ENCODE results near the gene UNC13A.

The UNC13A gene

GRCh38 chr19:17687857-17688784, at the start of gene UNC13A:
Gene UNC13A, minus strand, starts transcription at chr19:17688354. Its CDS starts 155 bp downstream, at chr19:17688199.
- in situ Hi-C loops (cut with MboI; ENCODE audit: low sequenced_read_pairs), result no loop called here

GRCh38 chr19:17737690-17738153, 49.6 kb upstream of the UNC13A start:
- in situ Hi-C loops (cut with MboI; ENCODE audit: low sequenced_read_pairs), result no loop called here

GRCh38 chr19:17735410-17735809, 47.3 kb upstream of the UNC13A start:
- in situ Hi-C loops (cut with MboI; ENCODE audit: low sequenced_read_pairs), result no loop called here

- in situ Hi-C loops (cut with MboI; ENCODE audit: low sequenced_read_pairs), result no loop called here
Observed at GRCh38 chr19:17734146-17734545, 46.0 kb upstream of the UNC13A start.

GRCh38 chr19:17733127-17733526, 45.0 kb upstream of the UNC13A start:
- in situ Hi-C loops (cut with MboI; ENCODE audit: low sequenced_read_pairs), result no loop called here

GRCh38 chr19:17727843-17728242, 39.7 kb upstream of the UNC13A start:
- in situ Hi-C loops (cut with MboI; ENCODE audit: low sequenced_read_pairs), result no loop called here

- in situ Hi-C loops (cut with MboI; ENCODE audit: low sequenced_read_pairs), result no loop called here
Observed at GRCh38 chr19:17726964-17727773, 39.0 kb upstream of the UNC13A start.

- in situ Hi-C loops (cut with MboI; ENCODE audit: low sequenced_read_pairs), result no loop called here
Observed at GRCh38 chr19:17726136-17726741, 38.1 kb upstream of the UNC13A start.

- in situ Hi-C loops (cut with MboI; ENCODE audit: low sequenced_read_pairs), result no loop called here
Observed at GRCh38 chr19:17725422-17726078, 37.4 kb upstream of the UNC13A start.

GRCh38 chr19:17724655-17725054, 36.5 kb upstream of the UNC13A start:
- in situ Hi-C loops (cut with MboI; ENCODE audit: low sequenced_read_pairs), result no loop called here

GRCh38 chr19:17722655-17723240, 34.6 kb upstream of the UNC13A start:
- in situ Hi-C loops (cut with MboI; ENCODE audit: low sequenced_read_pairs), result no loop called here

- in situ Hi-C loops (cut with MboI; ENCODE audit: low sequenced_read_pairs), result no loop called here
Observed at GRCh38 chr19:17721821-17722220, 33.7 kb upstream of the UNC13A start.

- in situ Hi-C loops (cut with MboI; ENCODE audit: low sequenced_read_pairs), result no loop called here
Observed at GRCh38 chr19:17721111-17721628, 33.0 kb upstream of the UNC13A start.

- in situ Hi-C loops (cut with MboI; ENCODE audit: low sequenced_read_pairs), result no loop called here
Observed at GRCh38 chr19:17720440-17720839, 32.3 kb upstream of the UNC13A start.

- in situ Hi-C loops (cut with MboI; ENCODE audit: low sequenced_read_pairs), result no loop called here
Observed at GRCh38 chr19:17719730-17720400, 31.7 kb upstream of the UNC13A start.

GRCh38 chr19:17718947-17719711, 31.0 kb upstream of the UNC13A start, which contains the start of gene MAP1S:
Gene MAP1S, plus strand, starts transcription at chr19:17719480. Its CDS starts 23 bp downstream, at chr19:17719503.
- in situ Hi-C loops (cut with MboI; ENCODE audit: low sequenced_read_pairs), result no loop called here

GRCh38 chr19:17718550-17718946, 30.4 kb upstream of the UNC13A start:
- in situ Hi-C loops (cut with MboI; ENCODE audit: low sequenced_read_pairs), result no loop called here

- in situ Hi-C loops (cut with MboI; ENCODE audit: low sequenced_read_pairs), result no loop called here
Observed at GRCh38 chr19:17716309-17716929, 28.3 kb upstream of the UNC13A start.
